MV-4-11 (cell line): ENCODE measurements around the gene CLIC3.

Experiments used
- DNase-seq: peaks from one replicate; lab custom pipeline; 2025; lab: John Stamatoyannopoulos, UW

Gene CLIC3

GRCh38 chr9:137000177-137000930, 4.0 kb upstream of the CLIC3 start:
- peak; percentile 95 for DNase-seq

DNA sequence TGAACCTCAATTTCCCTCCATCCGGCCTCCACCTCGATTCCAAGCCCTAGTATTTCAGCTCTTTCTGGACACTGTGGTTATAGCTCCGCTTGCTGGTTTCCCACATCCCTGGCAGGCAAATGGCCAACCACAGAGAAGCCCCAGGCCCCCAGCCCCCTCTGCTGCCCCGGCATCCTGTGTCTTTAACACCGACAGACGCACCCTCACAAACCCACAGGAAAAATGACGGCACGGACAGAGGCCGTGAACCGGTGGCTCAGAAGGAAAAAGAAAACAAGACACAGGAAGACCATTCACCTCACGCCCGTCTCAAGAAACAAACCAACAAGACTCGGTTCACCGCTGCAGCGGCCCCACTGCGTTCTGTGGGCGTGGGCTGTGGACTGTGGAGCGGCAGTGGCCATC, 1.5 kb upstream of the CLIC3 start:
- peak; percentile 6 for DNase-seq

DNA sequence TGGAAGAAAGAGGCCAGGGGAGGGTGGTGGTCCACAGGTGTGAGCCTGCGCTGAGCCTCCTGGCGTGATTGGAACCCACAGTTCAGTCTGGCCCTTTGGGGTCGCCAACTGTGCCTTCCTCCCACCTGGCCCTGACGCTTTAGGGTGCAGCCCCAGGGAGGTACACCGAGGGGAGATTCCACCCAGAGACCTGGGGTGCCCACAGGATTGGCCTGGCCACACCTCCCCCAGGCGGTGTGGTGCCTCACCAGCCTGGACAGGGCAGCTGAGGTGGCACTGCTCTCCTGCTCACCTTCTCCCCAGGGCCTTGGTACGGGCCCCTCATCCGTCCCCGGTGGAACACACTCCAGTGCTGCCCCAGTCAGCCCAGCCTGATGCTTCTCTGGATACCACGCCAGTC, 1.0 kb upstream of the CLIC3 start:
- DNase-seq, result no peak

DNA sequence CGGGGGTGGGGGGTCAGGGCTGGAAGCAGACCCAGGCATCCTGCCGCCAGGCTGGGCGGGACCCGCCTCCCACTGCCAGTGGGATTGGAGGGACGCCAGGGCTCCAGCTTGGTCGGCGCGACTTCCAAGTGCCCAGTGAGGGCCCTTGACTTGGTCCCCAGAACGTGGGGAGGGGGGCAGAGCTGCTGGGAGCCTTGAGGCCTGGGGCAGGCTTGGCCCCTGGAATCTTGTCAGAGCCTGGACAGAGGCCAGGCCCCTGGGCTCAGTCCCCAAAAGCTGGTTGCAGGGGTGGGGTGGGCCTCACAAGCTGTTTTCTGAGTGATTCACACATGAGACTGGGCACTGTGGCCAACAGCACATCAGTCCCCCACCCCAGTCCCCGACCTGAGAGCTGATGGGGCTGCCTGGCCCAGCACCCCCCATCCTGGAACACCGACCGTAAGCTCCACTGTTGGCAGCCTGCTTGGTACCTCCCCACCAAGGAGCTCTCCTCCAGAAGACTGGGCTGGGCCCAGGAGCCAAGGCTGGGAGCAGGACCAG, 526 bp downstream of the CLIC3 start:
- no peak for DNase-seq

GRCh38 chr9:136995362-136995761, 1.0 kb downstream of the CLIC3 start:
- DNase-seq, result no peak

DNA sequence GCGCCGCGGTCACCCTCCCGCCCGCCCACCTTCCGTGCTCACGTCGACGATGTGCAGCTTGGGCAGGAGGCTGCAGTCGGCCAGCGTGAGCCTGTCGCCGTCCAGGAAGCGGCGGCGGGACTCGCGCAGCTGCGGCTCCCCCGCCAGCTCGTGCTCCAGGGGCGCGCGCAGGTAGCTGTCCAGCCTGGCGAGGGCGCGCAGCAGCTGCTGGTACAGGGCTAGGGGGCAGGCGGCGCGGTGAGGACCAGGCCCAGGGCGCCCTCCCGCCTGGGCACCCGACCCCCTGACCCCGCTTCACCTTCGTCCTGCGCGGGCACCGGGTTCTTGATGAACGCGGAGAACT, 1.5 kb downstream of the CLIC3 start:
- no peak for DNase-seq

GRCh38 chr9:136994180-136994887, 2.0 kb downstream of the CLIC3 start:
- no peak for DNase-seq

DNA sequence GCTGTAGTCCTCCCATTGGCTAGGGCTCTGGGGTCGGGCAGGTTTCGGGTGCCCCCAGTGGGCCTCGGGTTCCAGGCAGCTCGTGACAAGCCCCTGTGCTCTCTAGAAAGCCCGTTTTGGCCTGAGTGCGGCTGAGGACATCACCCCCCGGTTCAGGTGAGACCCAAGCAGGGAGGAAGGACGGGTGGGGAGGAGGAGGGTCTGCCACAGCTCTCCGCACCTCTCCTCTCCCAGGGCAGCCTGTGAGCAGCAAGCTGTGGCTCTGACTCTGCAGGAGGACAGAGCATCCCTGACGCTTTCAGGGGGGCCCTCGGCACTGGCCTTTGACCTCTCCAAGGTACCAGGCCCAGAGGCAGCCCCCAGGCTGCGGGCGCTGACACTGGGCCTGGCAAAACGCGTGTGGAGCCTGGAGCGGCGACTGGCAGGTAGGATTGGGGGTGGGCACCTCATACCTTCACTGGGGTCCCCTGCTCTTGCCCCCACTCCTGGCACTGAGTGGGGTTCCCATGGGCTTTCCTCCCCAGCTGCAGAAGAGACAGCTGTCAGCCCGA, 3.5 kb downstream of the CLIC3 start:
- DNase-seq, result no peak

DNA sequence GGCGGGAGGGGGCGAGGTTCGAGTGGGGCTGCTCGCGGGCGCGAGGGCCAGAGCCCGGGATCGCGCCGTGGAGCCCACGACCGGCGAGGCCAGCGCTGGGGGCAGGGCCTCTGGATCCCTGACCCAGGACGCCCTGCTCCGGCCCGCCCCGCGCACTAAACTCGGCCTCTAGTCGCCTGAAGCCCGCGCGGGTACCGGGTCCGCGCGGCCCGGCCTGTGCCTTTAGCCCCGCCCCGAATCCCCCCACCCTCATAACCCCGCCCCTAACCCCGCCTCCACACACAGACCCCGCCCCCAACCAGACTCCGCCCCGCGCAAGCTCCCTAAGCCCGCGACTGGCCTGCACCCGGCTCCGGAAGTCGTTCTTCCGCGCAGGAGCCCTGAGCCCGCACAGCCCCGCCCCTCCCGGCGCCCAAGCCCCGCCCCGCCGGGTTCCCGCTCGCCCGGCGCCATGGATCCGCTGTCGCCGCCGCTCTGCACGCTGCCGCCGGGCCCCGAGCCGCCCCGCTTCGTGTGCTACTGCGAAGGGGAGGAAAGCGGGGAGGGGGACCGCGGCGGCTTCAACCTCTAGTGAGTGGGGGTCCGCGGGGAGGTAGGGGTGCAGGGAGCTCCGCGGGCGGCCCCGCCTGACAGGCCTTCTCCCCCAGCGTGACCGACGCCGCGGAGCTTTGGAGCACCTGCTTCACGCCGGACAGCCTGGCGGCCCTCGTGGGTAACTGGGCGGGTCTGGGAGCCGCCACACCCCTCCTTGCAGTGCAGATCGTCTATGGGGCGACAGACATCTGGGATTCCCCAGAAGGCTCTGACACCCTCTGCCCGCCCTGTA, 4.2 kb downstream of the CLIC3 start, which contains the start of gene PAXX:
Gene PAXX, plus strand, starts transcription at position 430 of the 826 bp plus-strand sequence. Its CDS starts 22 bp downstream, at position 452.
- DNase-seq, result peak; percentile 80

GRCh38 chr9:136990242-136990911, 6.0 kb downstream of the CLIC3 start:
- no peak for DNase-seq

DNA sequence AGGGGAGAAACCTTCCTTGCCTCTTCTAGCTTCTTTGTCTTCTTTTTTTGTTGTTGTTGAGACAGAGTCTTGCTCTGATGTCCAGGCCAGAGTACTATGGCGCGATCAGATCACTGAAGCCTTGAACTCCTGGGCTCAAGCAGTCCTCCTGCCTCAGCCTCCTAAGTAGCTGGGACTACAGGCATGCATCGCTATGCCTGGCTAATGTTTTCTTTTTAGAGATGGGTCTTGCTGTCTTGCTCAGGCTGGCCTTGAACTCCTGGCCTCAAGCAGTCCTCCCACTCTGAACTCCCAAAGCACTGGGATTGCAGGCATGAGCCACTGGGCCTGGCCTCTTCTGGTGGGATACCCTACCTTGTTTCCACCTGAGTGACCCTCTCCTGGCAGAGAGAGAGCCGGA, 7.5 kb downstream of the CLIC3 start:
- no peak for DNase-seq

DNA sequence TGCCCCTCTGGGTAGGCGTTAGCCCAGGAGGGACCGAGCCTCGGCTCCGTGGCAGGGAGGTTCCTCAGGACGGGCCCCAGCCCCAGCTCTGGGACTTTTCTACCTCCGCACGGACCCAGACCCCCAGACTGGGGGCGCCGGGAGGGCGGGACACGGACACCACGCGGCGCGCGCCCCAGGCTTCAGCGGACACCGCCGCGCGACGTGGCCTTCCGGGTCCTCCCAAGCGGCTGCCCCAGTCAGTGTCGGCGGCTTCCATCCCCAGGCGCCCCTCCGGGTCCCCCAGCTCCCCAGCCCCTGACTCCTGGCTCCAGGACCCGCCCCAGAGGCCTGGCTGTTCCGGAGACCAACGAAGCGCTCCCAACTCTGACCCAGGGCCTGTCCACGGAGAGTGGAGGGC, 10.5 kb downstream of the CLIC3 start:
- DNase-seq, result no peak

DNA sequence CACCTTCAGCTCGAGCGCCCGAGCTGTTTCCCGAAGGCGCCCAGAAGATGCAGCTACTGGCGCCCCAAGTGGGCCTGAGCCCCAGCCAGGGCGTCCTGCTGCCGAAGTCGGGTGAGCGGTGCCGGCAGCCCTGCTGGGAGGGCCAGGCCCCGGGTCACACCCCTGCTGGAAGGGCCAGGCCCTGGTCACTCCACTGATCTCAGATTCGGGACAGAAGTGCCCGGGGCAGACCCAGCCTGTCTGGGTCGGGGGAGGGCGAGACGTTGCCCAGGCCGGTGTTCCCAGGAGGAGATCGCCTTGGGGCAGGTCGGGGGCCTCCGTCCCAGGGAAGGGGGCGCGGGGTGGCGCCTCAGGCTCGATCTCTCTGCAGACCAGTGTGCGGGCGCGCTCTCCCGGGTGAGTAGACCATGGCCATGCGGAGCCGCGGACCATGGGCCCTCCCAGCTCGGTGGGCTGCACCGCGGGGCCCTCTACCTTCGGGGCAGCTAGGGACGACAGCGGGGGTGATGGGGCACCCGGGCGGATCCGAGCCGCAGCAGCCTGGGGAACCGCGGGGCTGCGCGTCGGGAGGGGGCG, 11.3 kb downstream of the CLIC3 start:
- no peak for DNase-seq

DNA sequence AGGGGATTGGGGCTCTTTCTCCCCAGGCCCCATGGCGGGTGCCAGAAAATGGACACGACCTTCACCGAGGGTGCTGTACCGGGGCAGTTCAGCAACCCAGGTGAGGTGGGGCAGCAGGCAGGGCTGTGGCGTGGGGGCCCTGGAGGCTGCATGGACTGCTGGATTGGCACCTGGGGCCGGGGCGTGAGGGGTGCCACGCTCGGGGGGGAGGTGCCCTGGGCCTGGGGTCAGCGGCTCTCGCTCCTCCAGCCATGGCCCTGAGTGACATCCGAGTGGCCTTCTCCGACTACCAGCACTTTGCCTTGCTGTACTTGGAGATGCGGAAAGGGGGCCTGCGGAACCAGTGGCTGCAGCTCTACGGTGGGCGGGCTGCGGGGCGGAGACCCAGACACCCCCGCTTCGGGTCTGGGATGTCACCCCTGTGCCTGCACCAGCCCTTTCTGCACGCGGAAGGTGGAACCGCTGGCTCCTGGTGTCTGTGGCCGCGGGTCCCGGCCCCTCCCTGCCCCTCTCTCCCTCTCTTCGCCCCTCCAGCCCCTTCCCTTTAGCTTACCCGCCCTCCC, 11.8 kb downstream of the CLIC3 start:
- DNase-seq, result no peak

- no peak for DNase-seq
Measured at GRCh38 chr9:136983656-136984314, 12.6 kb downstream of the CLIC3 start.

GRCh38 chr9:136983167-136983566, 13.2 kb downstream of the CLIC3 start:
- no peak for DNase-seq

DNA sequence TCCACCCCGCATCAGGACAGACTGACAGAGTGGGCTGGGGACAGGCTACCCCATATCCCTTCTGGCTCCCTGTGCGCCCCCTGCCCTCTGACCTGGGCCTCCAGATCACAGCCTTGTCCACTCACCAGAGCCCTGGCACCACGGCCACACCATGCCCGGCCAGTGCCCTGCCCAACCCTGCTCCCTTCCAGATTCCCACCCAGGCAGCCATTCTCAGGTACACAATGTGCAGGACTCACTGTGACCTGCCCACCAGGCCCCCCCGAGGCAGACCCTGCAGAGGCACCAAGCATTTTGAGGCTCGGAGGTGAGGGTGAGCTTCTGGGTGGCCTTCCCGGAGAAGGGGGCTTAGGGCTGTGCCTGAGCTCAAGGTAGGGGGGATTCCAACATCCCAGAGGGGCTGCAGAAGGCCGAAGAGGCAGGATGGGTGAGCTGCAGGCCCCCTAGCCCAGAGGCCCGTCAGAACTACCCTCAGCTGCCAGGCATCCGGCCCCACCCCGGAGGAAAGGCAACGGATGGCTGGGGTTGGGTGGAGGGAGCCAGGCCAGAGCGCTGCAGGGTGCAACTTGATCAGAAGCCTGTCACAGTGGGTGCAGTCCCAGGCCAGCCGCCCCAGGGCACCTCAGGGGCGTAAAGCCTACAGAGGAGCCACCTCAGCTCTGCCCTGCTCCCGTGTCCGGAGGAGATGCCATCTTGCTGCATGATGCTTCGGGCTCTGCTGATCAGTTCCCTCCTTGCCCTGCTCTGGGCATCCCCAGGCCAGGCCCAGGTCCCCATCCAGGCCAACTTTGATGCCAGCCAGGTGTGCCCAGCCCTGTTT, 13.9 kb downstream of the CLIC3 start, which contains the start of gene LCNL1:
Gene LCNL1, plus strand, starts transcription at position 762 of the 820 bp plus-strand sequence. CDS start 594 bp downstream, outside the sequence.
- DNase-seq, result no peak

DNA sequence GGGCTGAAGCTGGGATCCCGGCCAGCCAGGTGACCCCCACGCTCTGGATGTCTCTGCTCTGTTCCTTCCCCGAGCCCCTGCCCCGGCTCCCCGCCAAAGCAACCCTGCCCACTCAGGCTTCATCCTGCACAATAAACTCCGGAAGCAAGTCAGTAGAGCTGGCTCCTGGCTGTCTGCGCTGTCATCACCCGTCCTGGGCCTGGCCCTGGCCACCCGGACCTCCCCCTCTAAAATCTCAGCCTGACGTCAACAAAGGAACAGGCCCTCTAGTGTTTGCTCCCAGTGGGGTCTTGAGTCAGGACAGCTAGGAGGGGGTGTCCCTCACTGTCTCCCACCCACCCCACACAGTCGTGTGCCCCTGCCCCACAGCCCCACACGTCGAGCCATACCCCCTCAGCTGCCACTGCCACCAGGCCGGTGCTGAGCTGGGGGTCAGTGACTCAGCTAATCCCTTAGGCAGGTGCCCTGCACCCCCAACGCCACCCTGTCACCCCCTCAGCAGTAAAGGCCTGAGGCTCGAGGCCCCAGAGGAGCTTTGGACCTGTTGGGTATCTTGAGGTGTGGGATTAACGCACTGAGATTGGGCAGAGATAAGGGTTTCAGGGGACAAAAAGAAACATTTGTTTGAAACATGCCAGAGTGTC, 14.7 kb downstream of the CLIC3 start:
- no peak for DNase-seq
